Measurements from ENCODE around the gene HNMT.
"Not testable (repeated sequence)": the region's sequence is repeated elsewhere in the genome, so short reads cannot be mapped to it uniquely, and the experiment has no call there.

The HNMT gene

DNA sequence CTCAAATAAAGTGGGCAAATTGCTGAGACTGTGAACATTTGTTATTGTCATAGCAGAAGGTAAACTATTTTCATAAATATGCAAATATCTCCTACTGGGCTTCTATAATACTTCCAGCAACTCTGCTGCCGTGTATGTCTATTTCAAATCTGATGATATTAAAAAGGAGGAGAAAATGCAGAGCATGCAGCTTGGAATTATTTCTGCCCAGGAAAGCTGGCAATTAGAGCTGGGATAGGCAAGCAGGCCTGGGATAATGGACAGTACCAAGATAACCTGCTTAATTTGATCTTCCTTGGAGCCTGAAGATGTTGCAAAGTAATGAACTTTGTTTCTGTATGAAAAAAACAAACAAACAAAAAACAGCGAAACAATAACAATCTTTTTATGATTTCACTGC lies 72.8 kb downstream of the HNMT start:
- DNase-seq (ENCODE audit: low read depth in 1 of 2, low spot score in 1 of 2): no peak

DNA sequence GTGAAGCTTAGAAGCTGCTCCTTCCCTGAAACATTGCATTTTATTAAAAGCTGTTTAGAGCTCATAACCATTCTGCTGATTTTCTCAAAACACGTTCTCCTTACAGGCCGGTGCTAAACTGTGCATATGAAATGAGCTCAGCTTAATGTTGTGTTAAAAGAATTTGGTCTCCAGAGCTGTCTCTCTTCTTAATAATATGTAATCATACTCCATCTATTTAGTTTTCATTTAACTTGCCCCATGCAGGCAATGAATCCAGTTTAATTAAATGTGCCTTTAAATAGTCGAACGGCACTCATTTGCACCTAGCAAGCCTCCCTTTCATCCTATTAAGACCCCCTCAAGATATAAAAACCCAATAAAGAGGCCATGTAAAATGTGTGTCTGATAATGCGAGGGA lies 76.3 kb downstream of the HNMT start:
- DNase-seq (ENCODE audit: low read depth in 1 of 2, low spot score in 1 of 2): no peak

DNA sequence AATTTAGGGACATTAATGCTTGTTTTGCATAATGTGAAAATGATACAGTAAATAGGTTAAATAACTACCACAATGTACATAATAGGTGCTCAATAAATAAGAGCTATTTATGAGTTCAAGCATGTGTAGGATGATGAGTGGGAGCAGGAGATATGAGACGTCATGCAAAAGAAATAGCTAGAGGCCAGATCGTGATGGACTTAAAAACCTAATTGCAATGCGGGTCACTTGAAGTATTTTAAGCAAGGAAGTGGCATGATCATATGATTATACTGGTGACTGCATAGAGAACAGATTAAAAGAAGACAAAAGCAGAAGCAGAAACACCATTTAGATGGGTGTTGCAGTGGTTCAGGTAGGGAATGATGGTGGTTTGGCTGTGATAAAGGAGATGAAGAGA lies 78.0 kb downstream of the HNMT start:
- DNase-seq (ENCODE audit: low read depth in 1 of 2, low spot score in 1 of 2): no peak

DNA sequence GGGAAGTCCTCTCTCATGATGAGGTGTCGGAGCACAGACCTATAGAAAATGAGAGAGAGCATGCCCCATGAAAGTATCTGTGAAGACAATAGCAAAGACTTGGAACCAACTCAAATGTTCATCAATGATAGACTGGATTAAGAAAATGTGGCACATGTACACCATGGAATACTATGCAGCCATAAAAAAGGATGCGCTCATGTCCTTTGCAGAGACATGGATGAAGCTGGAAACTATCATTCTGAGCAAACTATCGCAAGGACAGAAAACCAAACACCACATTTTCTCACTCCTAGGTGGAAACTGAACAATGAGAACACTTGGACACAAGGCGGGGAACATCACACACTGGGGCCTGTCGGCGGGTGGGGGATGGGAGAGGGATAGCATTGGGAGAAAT lies 79.3 kb downstream of the HNMT start:
- DNase-seq (ENCODE audit: low read depth in 1 of 2, low spot score in 1 of 2): not testable (repeated sequence)

DNA sequence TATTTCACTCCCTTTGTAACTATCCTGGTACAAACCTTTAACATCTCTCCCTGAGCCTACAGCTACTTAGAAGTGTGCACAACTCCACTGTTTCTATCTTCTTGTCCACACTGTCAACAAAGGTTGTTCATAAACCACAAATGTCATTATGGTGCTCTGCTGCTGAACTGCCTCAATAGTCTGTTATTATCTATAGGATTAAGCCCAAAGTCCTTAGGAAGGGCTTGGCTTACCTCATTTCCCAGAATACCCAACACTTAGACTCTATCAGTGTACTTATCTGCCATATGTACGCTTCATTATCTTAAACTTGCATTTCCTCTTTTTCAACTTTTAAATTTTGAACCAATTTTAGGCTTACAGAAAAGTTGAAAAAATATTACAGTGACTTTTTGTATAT lies 94.2 kb downstream of the HNMT start:
- DNase-seq (ENCODE audit: low read depth in 1 of 2, low spot score in 1 of 2): no peak

DNA sequence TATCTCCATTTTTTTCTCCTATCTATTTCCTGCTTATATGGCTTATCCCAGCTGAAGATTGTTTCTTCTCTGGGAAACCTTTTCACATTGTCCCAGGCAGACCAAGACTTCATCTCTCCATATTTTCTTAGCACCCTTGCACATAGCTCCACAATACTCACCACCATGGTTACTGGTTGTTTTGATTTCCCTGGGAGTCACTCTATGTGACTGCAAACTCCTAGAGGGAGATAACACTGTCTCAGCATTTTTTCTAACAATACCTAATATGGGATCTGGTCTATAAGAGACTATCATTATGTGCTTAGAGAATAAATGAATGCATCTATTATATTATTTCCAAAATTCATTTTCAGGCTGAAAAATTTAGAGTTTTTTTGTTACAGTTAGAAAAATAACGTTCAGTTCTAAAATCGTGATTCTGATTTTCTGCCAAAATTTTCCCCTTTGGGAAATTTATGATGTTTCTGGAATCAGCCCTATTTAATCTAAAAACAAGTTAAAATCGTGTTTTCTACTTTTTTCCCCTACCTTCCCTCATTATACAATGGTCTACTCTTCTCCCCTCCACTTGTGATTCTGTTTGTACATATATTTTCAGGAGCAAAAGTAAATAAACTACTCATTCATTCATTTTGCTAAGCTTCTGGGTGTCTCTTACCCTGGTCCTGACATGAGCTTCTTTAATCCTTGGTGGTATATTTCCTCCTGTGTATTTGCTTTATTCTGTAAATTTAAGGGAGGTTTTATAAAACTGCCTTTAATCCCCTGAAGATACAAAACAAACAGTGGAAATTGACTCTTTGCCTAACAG lies 95.4 kb downstream of the HNMT start:
- DNase-seq (ENCODE audit: low read depth in 1 of 2, low spot score in 1 of 2): no peak

DNA sequence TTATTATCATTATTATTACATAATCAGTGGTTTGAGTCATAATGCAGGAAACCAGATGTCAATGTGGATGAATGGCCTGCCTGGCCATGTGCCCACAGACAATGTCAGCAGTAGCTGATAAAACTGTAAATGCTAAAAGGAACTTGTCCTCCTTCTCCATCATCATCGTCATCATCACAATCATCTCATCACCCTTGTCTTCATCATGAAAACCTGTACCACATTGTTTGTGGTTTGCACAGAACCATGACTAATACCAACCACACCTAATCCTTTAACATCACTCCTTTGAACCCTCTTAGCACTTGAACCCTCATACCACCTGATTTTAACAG lies 96.0 kb downstream of the HNMT start:
- DNase-seq (ENCODE audit: low read depth in 1 of 2, low spot score in 1 of 2): no peak

DNA sequence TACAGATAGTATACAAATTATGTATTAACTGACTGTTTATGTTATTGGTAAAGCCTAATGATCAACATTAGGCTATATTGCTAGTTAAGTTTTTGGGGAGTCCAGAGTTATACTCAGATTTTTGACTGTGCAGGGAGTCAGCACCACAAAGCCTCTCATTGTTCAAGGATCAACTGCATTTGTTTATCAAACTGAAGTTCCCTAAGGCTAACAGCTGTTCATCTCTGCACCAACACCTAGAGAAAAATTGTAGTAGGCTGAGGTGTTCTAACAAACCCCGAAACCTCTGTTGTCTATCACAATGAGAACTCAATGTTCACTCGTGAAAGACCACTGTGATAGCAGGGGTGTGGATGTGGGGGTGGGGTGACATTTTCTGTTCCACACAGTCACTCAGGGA lies 97.7 kb downstream of the HNMT start:
- DNase-seq (ENCODE audit: low read depth in 1 of 2, low spot score in 1 of 2): no peak

DNA sequence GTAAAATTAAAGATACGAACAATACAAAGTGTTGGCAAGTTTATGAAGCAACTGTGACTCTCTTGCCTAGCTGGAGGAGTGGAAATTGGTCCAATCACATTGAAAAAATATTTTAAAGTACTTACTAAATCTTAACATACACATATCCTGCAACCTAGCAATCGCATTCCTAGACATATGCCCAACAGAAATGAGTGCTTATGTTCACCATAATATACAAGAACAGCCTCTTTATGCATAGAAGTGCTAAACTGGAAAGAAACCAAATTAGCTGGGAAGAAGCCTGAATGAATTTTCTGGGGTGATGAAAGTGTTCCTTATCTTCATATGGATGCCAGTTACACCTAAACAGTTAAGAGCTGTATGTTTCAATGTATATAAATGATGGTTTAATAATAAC lies 98.9 kb downstream of the HNMT start:
- no peak for DNase-seq (ENCODE audit: low read depth in 1 of 2, low spot score in 1 of 2)

Data from activated CD4-positive, alpha-beta T cell treated with anti-CD3 and anti-CD28 coated beads, Interleukin-2, amount 50 U/mL, for 24 hours (primary cell).